ENCODE data around the gene FTH1. TPM values are rescaled to one million over a fixed set of nuclear protein-coding genes. Genes with fewer than 3 reads are reported as not detected.
A peak's percentile ranks its signal among the peaks of the same experiment; 100 is the strongest.

FTH1 gene
- total RNA-seq, 1 experiment from 2014 or later = 1,937 TPM

DNA sequence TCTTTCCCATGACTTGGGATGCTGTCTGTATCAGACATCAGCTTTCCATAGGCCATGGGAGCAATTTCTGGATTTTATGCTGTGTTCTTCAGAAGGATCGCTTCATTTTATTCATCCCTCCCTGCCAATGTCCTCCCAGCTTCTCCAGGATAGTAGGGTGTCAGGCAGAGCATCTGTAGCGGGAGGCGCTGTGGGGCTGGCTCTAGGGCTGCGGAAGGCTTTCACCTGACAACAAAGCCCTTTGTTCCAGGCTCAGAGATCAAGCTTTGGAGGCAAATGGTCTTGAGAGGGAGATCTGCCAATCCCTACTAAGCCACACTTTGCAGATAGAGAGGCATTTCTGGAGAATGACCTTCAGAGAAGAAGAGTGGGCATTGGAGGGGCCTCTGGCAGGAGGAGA is 29.5 kb upstream of the FTH1 start:
- CTCF ChIA-PET = no interaction called here
- no peak overlapping the region for H3K9ac ChIP-seq (ENCODE audit: low read length)
- H3F3A ChIP-seq (ENCODE audit: low read length, unreplicated experiment) = no peaks in the 10 kb centered on the region
- H3K79me2 ChIP-seq (ENCODE audit: low read length) = no peaks in the 10 kb centered on the region
- no peak overlapping the region for H3K4me3 ChIP-seq (ENCODE audit: low read length)
- H3K9me3 ChIP-seq (ENCODE audit: low read length) = peaks cover 6% of the 10 kb centered on the region
- H3K9me2 ChIP-seq (replicated peaks; ENCODE audit: low read length) = no peaks in the 10 kb centered on the region
- DNase-seq = no peak
- ATAC-seq = no peak
- POLR2A ChIA-PET (ENCODE audit: unreplicated experiment) = no interaction called here
- no peak overlapping the region for H3K27ac ChIP-seq (ENCODE audit: low read length)
- no peak overlapping the region for H2AFZ ChIP-seq (ENCODE audit: low read length)
- no peaks in the 10 kb centered on the region for H4K20me1 ChIP-seq (ENCODE audit: low read length)
- no peaks in the 10 kb centered on the region for H3K27me3 ChIP-seq (ENCODE audit: low read length)
- TF ChIP-seq EZH2phosphoT487 (IDR thresholded peaks at IDR 0.05; ENCODE audit: borderline replicate concordance, low read length) = no peak
- TF ChIP-seq EZH2 (IDR thresholded peaks at IDR 0.05; ENCODE audit: low read length, unreplicated experiment) = no peak
- TF ChIP-seq, protein P1, sequence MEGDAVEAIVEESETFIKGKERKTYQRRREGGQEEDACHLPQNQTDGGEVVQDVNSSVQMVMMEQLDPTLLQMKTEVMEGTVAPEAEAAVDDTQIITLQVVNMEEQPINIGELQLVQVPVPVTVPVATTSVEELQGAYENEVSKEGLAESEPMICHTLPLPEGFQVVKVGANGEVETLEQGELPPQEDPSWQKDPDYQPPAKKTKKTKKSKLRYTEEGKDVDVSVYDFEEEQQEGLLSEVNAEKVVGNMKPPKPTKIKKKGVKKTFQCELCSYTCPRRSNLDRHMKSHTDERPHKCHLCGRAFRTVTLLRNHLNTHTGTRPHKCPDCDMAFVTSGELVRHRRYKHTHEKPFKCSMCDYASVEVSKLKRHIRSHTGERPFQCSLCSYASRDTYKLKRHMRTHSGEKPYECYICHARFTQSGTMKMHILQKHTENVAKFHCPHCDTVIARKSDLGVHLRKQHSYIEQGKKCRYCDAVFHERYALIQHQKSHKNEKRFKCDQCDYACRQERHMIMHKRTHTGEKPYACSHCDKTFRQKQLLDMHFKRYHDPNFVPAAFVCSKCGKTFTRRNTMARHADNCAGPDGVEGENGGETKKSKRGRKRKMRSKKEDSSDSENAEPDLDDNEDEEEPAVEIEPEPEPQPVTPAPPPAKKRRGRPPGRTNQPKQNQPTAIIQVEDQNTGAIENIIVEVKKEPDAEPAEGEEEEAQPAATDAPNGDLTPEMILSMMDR (conservative IDR thresholded peaks at IDR 0.05; ENCODE audit: low read depth, low read length) = no peak
- no TSS peak for BruUV-seq (replicated peaks)
- H3K4me2 ChIP-seq (ENCODE audit: low read length) = no peak overlapping the region
- H3K36me3 ChIP-seq (ENCODE audit: low read depth, low read length) = peaks cover 7% of the 10 kb centered on the region; the same call in 1 of the 2 replicates
- no peaks in the 10 kb centered on the region for H3K4me1 ChIP-seq (ENCODE audit: insufficient read depth, low read length)
- intact Hi-C loops (cut with micrococcal nuclease) = no loop called here

DNA sequence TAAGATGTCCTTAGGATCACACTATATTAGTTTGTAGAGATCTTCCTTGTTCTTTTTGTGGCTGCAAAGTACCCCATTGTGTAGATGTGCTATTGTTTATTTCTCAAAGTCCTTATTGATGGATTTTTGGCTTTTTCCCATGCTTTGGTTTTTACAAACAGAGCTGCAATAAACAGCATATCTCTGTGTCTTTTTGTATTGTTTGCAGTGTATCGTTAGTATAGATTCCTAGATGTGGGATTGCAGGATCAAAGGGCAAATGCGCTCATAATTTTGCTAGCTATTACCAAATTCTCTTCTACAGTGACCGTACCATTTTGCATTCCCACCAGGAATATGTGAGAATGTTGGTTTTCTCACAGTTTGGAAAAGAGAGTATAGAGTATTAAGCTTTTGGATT is 27.5 kb upstream of the FTH1 start:
- ATAC-seq (no peak), DNase-seq (no peak)
- BruUV-seq (replicated peaks) = no TSS peak
- Histone ChIP-seq H4K20me1 (ENCODE audit: low read length) (no peaks in the 10 kb centered on the region), H3K9me3 (ENCODE audit: low read length) (peaks cover 6% of the 10 kb centered on the region), H2AFZ (ENCODE audit: low read length) (no peak overlapping the region), H3K27ac (ENCODE audit: low read length) (no peak overlapping the region), H3K4me1 (ENCODE audit: insufficient read depth, low read length) (no peaks in the 10 kb centered on the region), H3F3A (ENCODE audit: low read length, unreplicated experiment) (no peaks in the 10 kb centered on the region), H3K79me2 (ENCODE audit: low read length) (no peaks in the 10 kb centered on the region), H3K36me3 (ENCODE audit: low read depth, low read length) (peaks cover 7% of the 10 kb centered on the region; the same call in 1 of the 2 replicates), H3K9me2 (replicated peaks; ENCODE audit: low read length) (no peaks in the 10 kb centered on the region), H3K4me2 (ENCODE audit: low read length) (no peak overlapping the region), H3K9ac (ENCODE audit: low read length) (no peak overlapping the region), H3K4me3 (ENCODE audit: low read length) (no peak overlapping the region), H3K27me3 (ENCODE audit: low read length) (no peaks in the 10 kb centered on the region)
- POLR2A ChIA-PET (ENCODE audit: unreplicated experiment) = interaction anchor here (0.7 kb wide), 1 partner anchor 175 kb away, joined by 6 read pairs; no protein-coding TSS in a partner anchor
- CTCF ChIA-PET = interaction anchor here (0.7 kb wide), 1 partner anchor 86 kb away, joined by 5 read pairs; no protein-coding TSS in a partner anchor
- TF ChIP-seq EZH2 (IDR thresholded peaks at IDR 0.05; ENCODE audit: low read length, unreplicated experiment) (no peak), EZH2phosphoT487 (IDR thresholded peaks at IDR 0.05; ENCODE audit: borderline replicate concordance, low read length) (no peak)
- TF ChIP-seq, protein P1 (conservative IDR thresholded peaks at IDR 0.05; ENCODE audit: low read depth, low read length) = no peak
- intact Hi-C loops (cut with micrococcal nuclease) = no loop called here

GRCh38 chr11:61985869-61986268 is 18.4 kb upstream of the FTH1 start:
- Histone ChIP-seq H3K9ac (ENCODE audit: low read length) (no peak overlapping the region), H3K4me3 (ENCODE audit: low read length) (no peak overlapping the region), H3F3A (ENCODE audit: low read length, unreplicated experiment) (no peaks in the 10 kb centered on the region), H3K9me3 (ENCODE audit: low read length) (no peaks in the 10 kb centered on the region), H3K36me3 (ENCODE audit: low read depth, low read length) (no peaks in the 10 kb centered on the region), H3K4me2 (ENCODE audit: low read length) (peak overlapping the region; percentile 56), H3K79me2 (ENCODE audit: low read length) (no peaks in the 10 kb centered on the region), H3K4me1 (ENCODE audit: insufficient read depth, low read length) (peaks cover 12% of the 10 kb centered on the region), H2AFZ (ENCODE audit: low read length) (no peak overlapping the region), H4K20me1 (ENCODE audit: low read length) (no peaks in the 10 kb centered on the region), H3K27me3 (ENCODE audit: low read length) (no peaks in the 10 kb centered on the region), H3K9me2 (replicated peaks; ENCODE audit: low read length) (no peaks in the 10 kb centered on the region), H3K27ac (ENCODE audit: low read length) (peak overlapping the region; percentile 27)
- ChIA-PET POLR2A (ENCODE audit: unreplicated experiment) (interaction anchor here (0.6 kb wide), 1 partner anchor 24 kb away, joined by 3 read pairs; no protein-coding TSS in a partner anchor), CTCF (interaction anchor here (0.6 kb wide), 1 partner anchor 115 kb away, joined by 4 read pairs; no protein-coding TSS in a partner anchor)
- peak; percentile 71 for ATAC-seq
- BruUV-seq (replicated peaks) = no TSS peak
- intact Hi-C loops (cut with micrococcal nuclease) = no loop called here
- no peak for TF ChIP-seq EZH2 (IDR thresholded peaks at IDR 0.05; ENCODE audit: low read length, unreplicated experiment)
- TF ChIP-seq EZH2phosphoT487 (IDR thresholded peaks at IDR 0.05; ENCODE audit: borderline replicate concordance, low read length) = no peak
- TF ChIP-seq, protein P1 (conservative IDR thresholded peaks at IDR 0.05; ENCODE audit: low read depth, low read length) = no peak
- DNase-seq = peak; percentile 92
